ENCODE results near the gene CRTC2.

CRTC2 gene

DNA sequence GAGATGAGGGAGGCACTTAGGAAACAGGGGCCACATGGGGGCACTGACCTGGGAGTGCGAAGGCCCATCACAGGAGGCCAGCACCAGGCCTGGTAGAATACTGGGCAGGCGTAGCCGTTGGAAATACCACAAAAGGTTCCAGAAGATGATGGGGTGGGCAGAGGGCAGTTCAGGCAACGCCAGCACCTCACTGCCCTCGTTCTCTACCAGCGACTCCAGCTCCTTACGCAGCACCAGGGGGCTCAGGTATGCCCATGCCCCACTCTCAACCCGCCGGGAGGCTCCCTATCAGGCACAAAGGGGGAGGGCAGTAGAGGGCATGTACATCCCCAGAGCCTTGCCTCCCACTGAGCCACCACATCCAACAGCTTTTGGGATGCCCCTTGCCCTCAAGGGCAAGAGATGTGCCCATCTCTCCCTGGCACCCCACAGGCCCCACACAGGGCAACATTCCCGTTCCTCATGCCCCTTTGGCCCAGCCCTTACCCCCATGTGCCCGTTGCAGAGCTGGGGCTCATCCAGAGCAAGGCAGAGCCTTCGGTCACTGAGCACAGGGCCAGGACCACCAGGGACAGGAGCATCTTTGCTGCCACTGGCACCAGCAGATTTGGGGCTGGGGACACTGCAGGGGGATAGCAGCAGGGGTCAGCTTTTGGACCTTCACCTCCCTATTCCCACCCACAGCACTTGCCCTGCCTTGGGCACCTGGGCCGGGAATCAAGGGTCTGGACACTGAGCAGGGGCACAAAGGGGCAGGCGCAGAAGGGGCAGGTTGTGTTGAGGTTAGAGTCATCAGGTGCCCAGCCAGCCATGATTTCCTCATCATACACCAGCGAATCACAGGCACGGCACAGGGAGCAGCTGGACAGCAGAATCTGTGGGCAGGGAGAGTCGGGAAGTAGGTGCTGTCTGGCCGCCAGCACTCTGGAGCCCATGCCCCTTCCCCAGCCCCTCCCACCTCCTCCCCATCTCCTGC is 26.0 kb downstream of the CRTC2 start:
- no peaks in the 10 kb centered on the region for H3F3A ChIP-seq (ENCODE audit: low read depth)
- no peak overlapping the region for H3K4me2 ChIP-seq (ENCODE audit: low read depth, low read length, poor library complexity, severe bottlenecking)
- H3K4me1 ChIP-seq (ENCODE audit: insufficient read depth, low read length, poor library complexity, severe bottlenecking) = no peaks in the 10 kb centered on the region
- no peak overlapping the region for H3K4me3 ChIP-seq (ENCODE audit: low read length, poor library complexity, severe bottlenecking)
- no peaks in the 10 kb centered on the region for H3K9me2 ChIP-seq (replicated peaks; ENCODE audit: low read depth, low read length)
- H2AFZ ChIP-seq (ENCODE audit: low read length) = no peak overlapping the region
- H4K20me1 ChIP-seq (ENCODE audit: insufficient read depth, low read length, poor library complexity, severe bottlenecking) = no peaks in the 10 kb centered on the region
- H3K36me3 ChIP-seq (ENCODE audit: insufficient read depth, low read length) = peaks cover 29% of the 10 kb centered on the region; the same call in 1 of the 2 replicates
- no peak overlapping the region for H3K9ac ChIP-seq (ENCODE audit: low read depth, low read length, poor library complexity, severe bottlenecking)
- TF ChIP-seq, protein P1, sequence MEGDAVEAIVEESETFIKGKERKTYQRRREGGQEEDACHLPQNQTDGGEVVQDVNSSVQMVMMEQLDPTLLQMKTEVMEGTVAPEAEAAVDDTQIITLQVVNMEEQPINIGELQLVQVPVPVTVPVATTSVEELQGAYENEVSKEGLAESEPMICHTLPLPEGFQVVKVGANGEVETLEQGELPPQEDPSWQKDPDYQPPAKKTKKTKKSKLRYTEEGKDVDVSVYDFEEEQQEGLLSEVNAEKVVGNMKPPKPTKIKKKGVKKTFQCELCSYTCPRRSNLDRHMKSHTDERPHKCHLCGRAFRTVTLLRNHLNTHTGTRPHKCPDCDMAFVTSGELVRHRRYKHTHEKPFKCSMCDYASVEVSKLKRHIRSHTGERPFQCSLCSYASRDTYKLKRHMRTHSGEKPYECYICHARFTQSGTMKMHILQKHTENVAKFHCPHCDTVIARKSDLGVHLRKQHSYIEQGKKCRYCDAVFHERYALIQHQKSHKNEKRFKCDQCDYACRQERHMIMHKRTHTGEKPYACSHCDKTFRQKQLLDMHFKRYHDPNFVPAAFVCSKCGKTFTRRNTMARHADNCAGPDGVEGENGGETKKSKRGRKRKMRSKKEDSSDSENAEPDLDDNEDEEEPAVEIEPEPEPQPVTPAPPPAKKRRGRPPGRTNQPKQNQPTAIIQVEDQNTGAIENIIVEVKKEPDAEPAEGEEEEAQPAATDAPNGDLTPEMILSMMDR (conservative IDR thresholded peaks at IDR 0.05; ENCODE audit: low read length) = no peak
- no peak for TF ChIP-seq EZH2phosphoT487 (IDR thresholded peaks at IDR 0.05; ENCODE audit: borderline replicate concordance)
- H3K9me3 ChIP-seq (ENCODE audit: insufficient read depth, low read depth, low read length) = no peaks in the 10 kb centered on the region
- H3K79me2 ChIP-seq (ENCODE audit: insufficient read depth, low read length) = no peaks in the 10 kb centered on the region
- H3K27me3 ChIP-seq (ENCODE audit: insufficient read depth, low read length, poor library complexity, severe bottlenecking) = no peaks in the 10 kb centered on the region

DNA sequence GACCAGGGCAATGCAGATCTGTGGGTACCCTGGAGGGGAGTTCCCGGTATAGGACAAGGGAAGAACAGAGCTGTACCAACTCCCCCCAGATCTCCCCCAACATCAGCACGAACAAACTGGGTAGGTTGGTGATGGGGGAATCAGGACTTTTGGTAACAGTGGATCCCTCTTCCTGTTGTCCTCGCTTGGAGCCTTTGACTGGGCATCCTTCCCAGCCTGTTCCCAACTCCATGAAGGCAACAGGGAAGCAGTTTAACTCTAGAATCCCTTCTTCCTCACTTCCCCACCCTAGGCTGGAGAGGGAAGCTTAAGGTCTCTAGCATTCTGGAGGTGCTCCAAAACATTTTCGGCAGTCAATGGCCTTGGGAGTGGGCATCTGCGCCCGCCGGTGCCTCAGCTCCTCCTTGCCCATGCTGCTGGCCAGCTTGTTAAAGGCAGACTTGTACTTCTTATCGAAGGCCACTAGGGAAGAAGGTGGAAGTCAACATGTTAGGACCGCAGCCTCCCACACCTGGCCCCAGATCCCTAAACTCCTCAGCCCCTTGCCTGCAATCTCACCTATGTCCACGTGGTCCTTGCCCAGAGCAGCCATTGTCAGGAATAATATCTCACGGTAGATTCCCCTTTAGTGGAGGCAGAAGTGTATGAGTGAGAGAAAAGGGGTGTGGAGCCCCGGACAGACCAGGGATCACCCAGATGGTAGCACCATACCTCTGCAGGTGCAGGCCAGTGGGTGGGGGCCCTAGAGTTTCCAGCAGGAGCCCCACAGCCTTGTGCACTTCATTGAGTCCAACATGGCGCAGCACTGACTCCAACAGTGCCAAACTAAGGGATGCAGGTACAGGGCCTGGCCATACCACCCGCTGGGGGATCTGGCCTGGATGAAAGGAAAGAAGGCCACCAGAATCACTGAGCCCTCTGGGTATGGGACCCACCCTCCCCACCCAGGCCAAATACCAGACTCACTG is 28.1 kb downstream of the CRTC2 start:
- H2AFZ ChIP-seq (ENCODE audit: low read length) = no peak overlapping the region
- peaks cover 12% of the 10 kb centered on the region; the same call in 1 of the 2 replicates for H3K36me3 ChIP-seq (ENCODE audit: insufficient read depth, low read length)
- H3K9ac ChIP-seq (ENCODE audit: low read depth, low read length, poor library complexity, severe bottlenecking) = no peak overlapping the region
- no peak overlapping the region for H3K4me3 ChIP-seq (ENCODE audit: low read length, poor library complexity, severe bottlenecking)
- no peaks in the 10 kb centered on the region for H3K79me2 ChIP-seq (ENCODE audit: insufficient read depth, low read length)
- H3K4me1 ChIP-seq (ENCODE audit: insufficient read depth, low read length, poor library complexity, severe bottlenecking) = no peaks in the 10 kb centered on the region
- no peaks in the 10 kb centered on the region for H3K27me3 ChIP-seq (ENCODE audit: insufficient read depth, low read length, poor library complexity, severe bottlenecking)
- H3F3A ChIP-seq (ENCODE audit: low read depth) = no peaks in the 10 kb centered on the region
- H3K9me3 ChIP-seq (ENCODE audit: insufficient read depth, low read depth, low read length) = no peaks in the 10 kb centered on the region
- H4K20me1 ChIP-seq (ENCODE audit: insufficient read depth, low read length, poor library complexity, severe bottlenecking) = no peaks in the 10 kb centered on the region
- no peak overlapping the region for H3K4me2 ChIP-seq (ENCODE audit: low read depth, low read length, poor library complexity, severe bottlenecking)
- TF ChIP-seq, protein P1 (conservative IDR thresholded peaks at IDR 0.05; ENCODE audit: low read length) = no peak
- TF ChIP-seq EZH2phosphoT487 (IDR thresholded peaks at IDR 0.05; ENCODE audit: borderline replicate concordance) = no peak
- no peaks in the 10 kb centered on the region for H3K9me2 ChIP-seq (replicated peaks; ENCODE audit: low read depth, low read length)

DNA sequence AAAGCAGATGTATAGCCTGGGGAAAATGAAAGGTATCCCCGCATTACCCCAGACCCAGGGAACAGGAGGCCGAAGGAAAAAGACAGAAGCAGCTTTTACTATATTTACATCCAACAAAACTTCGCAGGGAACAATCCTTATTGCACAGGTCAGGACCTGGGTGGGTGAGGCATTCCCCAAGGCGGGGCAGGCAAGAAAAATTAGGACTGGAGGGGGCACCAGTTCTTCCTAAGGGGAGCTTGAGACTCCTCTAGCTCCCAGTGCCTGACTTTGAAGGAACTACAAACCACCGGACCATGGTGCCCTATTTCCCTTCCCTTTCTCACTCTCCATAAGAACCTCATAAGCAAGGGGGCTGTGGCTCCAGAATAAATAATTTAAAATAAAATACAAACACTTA is 29.0 kb downstream of the CRTC2 start:
- Histone ChIP-seq H3K9me2 (replicated peaks; ENCODE audit: low read depth, low read length) (no peaks in the 10 kb centered on the region), H3K27me3 (ENCODE audit: insufficient read depth, low read length, poor library complexity, severe bottlenecking) (no peaks in the 10 kb centered on the region), H3K9ac (ENCODE audit: low read depth, low read length, poor library complexity, severe bottlenecking) (no peak overlapping the region), H2AFZ (ENCODE audit: low read length) (no peak overlapping the region), H3K4me3 (ENCODE audit: low read length, poor library complexity, severe bottlenecking) (no peak overlapping the region), H3K79me2 (ENCODE audit: insufficient read depth, low read length) (no peaks in the 10 kb centered on the region), H3K4me2 (ENCODE audit: low read depth, low read length, poor library complexity, severe bottlenecking) (no peak overlapping the region), H3K36me3 (ENCODE audit: insufficient read depth, low read length) (peaks cover 12% of the 10 kb centered on the region; the same call in 1 of the 2 replicates), H3F3A (ENCODE audit: low read depth) (no peaks in the 10 kb centered on the region), H3K4me1 (ENCODE audit: insufficient read depth, low read length, poor library complexity, severe bottlenecking) (no peaks in the 10 kb centered on the region), H3K9me3 (ENCODE audit: insufficient read depth, low read depth, low read length) (no peaks in the 10 kb centered on the region), H4K20me1 (ENCODE audit: insufficient read depth, low read length, poor library complexity, severe bottlenecking) (no peaks in the 10 kb centered on the region)
- no peak for TF ChIP-seq EZH2phosphoT487 (IDR thresholded peaks at IDR 0.05; ENCODE audit: borderline replicate concordance)
- TF ChIP-seq, protein P1 (conservative IDR thresholded peaks at IDR 0.05; ENCODE audit: low read length) = no peak
